Mesothelial cell of epicardium (in vitro differentiated cells): Measurements from ENCODE around the gene B3GALT2. TPM values are rescaled to one million over a fixed set of nuclear protein-coding genes. Genes with fewer than 3 reads are reported as not detected.

Experiments
- DNase-seq, 2 experiments: peaks; one replicate each; pipeline ENCODE4 v3.0.0; 2021; ENCODE audit warnings: low spot score in 2 of 2; ENCODE audit not compliant: unreplicated experiment in 2 of 2
- H3K27ac Mint-ChIP-seq: 2 replicates; pipeline ENCODE4 v1.8.0; 2021; ENCODE audit warnings: mixed read lengths
- H3K27me3 Mint-ChIP-seq: 2 replicates; pipeline ENCODE4 v1.8.0; 2021; ENCODE audit warnings: low read depth, mixed read lengths
- H3K36me3 Mint-ChIP-seq: 2 replicates; pipeline ENCODE4 v1.8.0; 2021; ENCODE audit warnings: mixed read lengths
- H3K4me1 Mint-ChIP-seq: 2 replicates; pipeline ENCODE4 v1.8.0; 2021; ENCODE audit warnings: mixed read lengths
- H3K4me3 Mint-ChIP-seq: 2 replicates; pipeline ENCODE4 v1.8.0; 2021; ENCODE audit warnings: mild to moderate bottlenecking, moderate library complexity, mixed read lengths
- H3K9me3 Mint-ChIP-seq: 2 replicates; pipeline ENCODE4 v1.8.0; 2021; ENCODE audit warnings: mixed read lengths
- CTCF ChIP-seq: fragments of 200-600 bp; sonication (generic); IDR thresholded peaks from one replicate; pipeline ENCODE4 v1.5.0; 2021; ENCODE audit warnings: antibody characterized with exemption; ENCODE audit not compliant: unreplicated experiment
- microRNA-seq: library from miRNA; unstranded; fragments of <30 nt; microRNA quantifications from one replicate; pipeline ENCODE4 v1.2.0, GENCODE V29; 2021; ENCODE audit warnings: inconsistent platforms, mixed read lengths
- total RNA-seq: library from RNA; stranded (reverse); gene quantifications from 3 replicates; pipeline ENCODE4 v1.2.1, GENCODE V29; 2021

B3GALT2 gene
- total RNA-seq, 1 donor from 2014 or later, result 5.8 TPM

DNA sequence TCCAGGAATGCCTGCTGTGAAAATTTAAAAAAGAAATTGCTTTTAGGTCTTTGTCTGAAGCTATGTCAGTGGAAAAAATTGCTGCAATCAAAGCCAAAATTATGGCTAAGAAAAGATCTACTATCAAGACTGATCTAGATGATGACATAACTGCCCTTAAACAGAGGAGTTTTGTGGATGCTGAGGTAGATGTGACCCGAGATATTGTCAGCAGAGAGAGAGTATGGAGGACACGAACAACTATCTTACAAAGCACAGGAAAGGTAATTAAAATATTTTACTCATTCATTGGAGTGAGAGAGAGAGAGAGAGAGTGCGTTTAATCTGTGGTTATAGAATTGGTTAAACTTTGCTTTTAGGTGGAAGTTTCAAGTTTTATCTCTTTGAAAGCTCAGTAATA is 44.6 kb downstream of the B3GALT2 start:
- Mint-ChIP-seq H3K27ac (peak overlapping the region; percentile 33), H3K4me1 (peaks cover 24% of the 10 kb centered on the region), H3K27me3 (no peaks in the 10 kb centered on the region), H3K4me3 (no peak overlapping the region), H3K36me3 (peaks cover 45% of the 10 kb centered on the region), H3K9me3 (peaks cover 11% of the 10 kb centered on the region)
- no peak for TF ChIP-seq CTCF
- no peak for DNase-seq

DNA sequence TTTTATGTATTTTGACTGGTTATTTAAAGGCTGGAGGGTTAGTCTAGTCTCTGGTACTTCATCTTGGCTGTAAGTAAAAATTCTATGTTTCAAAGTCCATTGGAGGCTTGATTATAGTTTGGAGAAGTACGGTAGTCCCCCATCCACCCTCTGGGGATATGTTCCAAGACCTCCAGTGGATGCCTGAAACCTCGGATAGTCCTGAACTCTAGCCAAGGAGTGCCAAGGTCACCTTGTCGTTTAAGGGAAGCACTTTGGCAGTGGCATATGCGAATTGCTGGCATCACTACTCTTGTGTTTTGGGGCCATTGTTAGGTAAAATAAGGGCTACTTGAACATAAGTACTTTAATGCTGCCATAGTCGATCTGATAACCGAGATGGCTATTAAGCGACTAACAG is 46.2 kb downstream of the B3GALT2 start:
- DNase-seq, result no peak
- Mint-ChIP-seq H3K27me3 (no peaks in the 10 kb centered on the region), H3K4me3 (no peak overlapping the region), H3K9me3 (peaks cover 4% of the 10 kb centered on the region), H3K36me3 (peaks cover 47% of the 10 kb centered on the region), H3K27ac (peak overlapping the region; percentile 28), H3K4me1 (peaks cover 23% of the 10 kb centered on the region)
- no peak for TF ChIP-seq CTCF

GRCh38 chr1:193131266-193131860 is 55.0 kb downstream of the B3GALT2 start:
- Mint-ChIP-seq H3K4me1 (peaks cover 6% of the 10 kb centered on the region), H3K4me3 (no peak overlapping the region), H3K27ac (peak overlapping the region; percentile 3), H3K36me3 (peaks cover 45% of the 10 kb centered on the region), H3K9me3 (peaks cover 3% of the 10 kb centered on the region), H3K27me3 (no peaks in the 10 kb centered on the region)
- no peak for TF ChIP-seq CTCF
- DNase-seq, result no peak

Small RNA genes lying within 50 kb of the gene (microRNA-seq; reads per million reads assigned to microRNA genes)
- gene MIR1278, result 0.88 reads per million

Other genes starting within 250 kb of the B3GALT2 start
- 27.1 to 29.7 TPM (median 29.0 TPM) in 3 replicates for gene UCHL5, start 127.3 kb downstream of the B3GALT2 start, total RNA-seq
- gene RO60, start 127.0 kb downstream of the B3GALT2 start, total RNA-seq, result 103 to 107 TPM (median 104 TPM) in 3 replicates
- gene GLRX2, start 81.2 kb downstream of the B3GALT2 start, total RNA-seq, result 8.9 to 10.4 TPM (median 10.3 TPM) in 3 replicates
- gene CDC73, start 64.6 kb downstream of the B3GALT2 start, total RNA-seq, result 67.3 to 71.1 TPM (median 70.2 TPM) in 3 replicates